GM23248 (cell line): Measurements from ENCODE around the gene INTS15.

ENCODE experiments used
- EZH2 ChIP-seq: fragments of 200-600 bp; sonication (generic); IDR thresholded peaks from 2 replicates; pipeline ENCODE4 v1.6.1; 2018; ENCODE audit warnings: antibody characterized with exemption, mild to moderate bottlenecking; ENCODE audit not compliant: insufficient read depth, poor library complexity, severe bottlenecking
- EZH2phosphoT487 ChIP-seq: fragments of 200-600 bp; sonication (generic); IDR thresholded peaks from 2 replicates; pipeline ENCODE4 v1.6.1; 2018; ENCODE audit warnings: antibody characterized with exemption, moderate library complexity, mild to moderate bottlenecking, low read depth; ENCODE audit not compliant: insufficient read depth

- TF ChIP-seq EZH2 (no peak), EZH2phosphoT487 (no peak)
Observed at GRCh38 chr7:6655636-6656385, 66.0 kb downstream of the INTS15 start.
